Measurements from ENCODE around the gene BIRC3. TPM values are rescaled to one million over a fixed set of nuclear protein-coding genes. Genes with fewer than 3 reads are reported as not detected.
A peak's percentile ranks its signal among the peaks of the same experiment; 100 is the strongest.

The BIRC3 gene
- total and polyA plus RNA-seq, 2 of the 4 experiments (the other 2 are of a cell fraction): 2.2 to 5.0 TPM

DNA sequence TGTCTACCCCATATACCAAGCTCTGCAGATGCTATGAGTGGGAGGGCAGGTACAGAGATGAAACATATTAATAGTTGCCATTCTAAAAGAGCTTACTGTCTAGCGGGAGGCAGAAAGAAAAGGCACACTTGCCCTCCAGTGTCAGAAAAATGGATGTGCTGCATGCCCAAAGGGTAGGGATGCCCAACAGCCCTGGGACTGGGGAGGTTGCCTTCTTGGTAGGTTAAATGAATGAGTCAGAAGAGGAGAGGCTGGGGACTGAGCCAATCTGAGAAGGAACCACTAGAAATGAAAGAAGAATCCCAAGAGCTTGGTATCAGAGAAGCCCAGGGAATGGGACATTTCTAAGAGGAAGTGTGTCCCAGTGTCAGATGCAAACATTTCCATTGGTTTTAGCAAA is 1.2 kb downstream of the BIRC3 start:
- Histone ChIP-seq H3K14ac (replicated peaks; ENCODE audit: low read depth, low read length) (no peak overlapping the region; the same call in 1 of the 2 replicates), H2BK120ac (ENCODE audit: low read depth, low read length) (peak overlapping the region; percentile 2; the same call in 1 of the 2 replicates), H4K20me1 (ENCODE audit: insufficient read depth, low read length) (no peaks in the 10 kb centered on the region), H3K9ac (ENCODE audit: low read depth, low read length) (no peak overlapping the region), H3K27me3 (ENCODE audit: control insufficient read depth, insufficient read depth, low read length) (no peaks in the 10 kb centered on the region), H3K4me3 (ENCODE audit: insufficient read depth, low read depth, low read length) (no peak overlapping the region), H3K27ac (ENCODE audit: insufficient read depth, low read length) (no peak overlapping the region), H3K79me1 (ENCODE audit: low read depth in 1 of 2, low read length in 2 of 2) (peaks cover 0 to 16% of the 10 kb centered on the region in 2 experiments; a peak in 2 of 4 replicates), H2AK9ac (replicated peaks; ENCODE audit: low read depth, low read length, poor library complexity) (no peak overlapping the region), H2BK5ac (ENCODE audit: low read depth, low read length, poor library complexity, severe bottlenecking) (no peak overlapping the region), H4K91ac (ENCODE audit: insufficient read depth, low read depth, low read length) (0 out of 2 replicates have a peak overlapping the region, but pooled peaks have one; percentile 27), H3K56ac (ENCODE audit: extremely low read depth, insufficient read depth, low read length) (no peak overlapping the region), H3K9me1 (ENCODE audit: insufficient read depth, low read length) (peaks cover 7% of the 10 kb centered on the region; the same call in 1 of the 2 replicates), H3K9me3 (ENCODE audit: control insufficient read depth, insufficient read depth, low read length) (no peaks in the 10 kb centered on the region), H3K36me3 (ENCODE audit: control insufficient read depth, insufficient read depth, low read length) (no peaks in the 10 kb centered on the region), H2BK20ac (ENCODE audit: low read depth, low read length) (no peak overlapping the region), H3K18ac (ENCODE audit: low read depth, low read length) (peak overlapping the region; percentile 9; the same call in 1 of the 2 replicates), H3K4ac (ENCODE audit: low read depth, low read length) (no peak overlapping the region), H2AFZ (replicated peaks; ENCODE audit: low read length, poor library complexity) (no peak overlapping the region), H4K5ac (ENCODE audit: low read depth, low read length) (no peak overlapping the region), H4K8ac (ENCODE audit: low read depth in 2 of 2, low read length in 2 of 2) (no peak overlapping the region), H3K23ac (ENCODE audit: low read depth, low read length) (no peak overlapping the region), H2AK5ac (ENCODE audit: low read depth, low read length) (no peak overlapping the region), H3K4me2 (ENCODE audit: low read depth, low read length) (no peak overlapping the region; the same call in 1 of the 2 replicates), H3K4me1 (ENCODE audit: control insufficient read depth, insufficient read depth, low read length) (peaks cover 2% of the 10 kb centered on the region), H2BK15ac (ENCODE audit: low read depth, low read length) (peak overlapping the region; percentile 13; the same call in 1 of the 3 replicates)
- BruUV-seq (replicated peaks): no TSS peak
- in situ Hi-C loops (cut with MboI; ENCODE audit: low sequenced_read_pairs) (no loop called here), intact Hi-C loops (cut with micrococcal nuclease) (no loop called here), dilution Hi-C loops (cut with HindIII; ENCODE audit: low sequenced_read_pairs, unreplicated experiment) (no loop called here)
- peak; percentile 48 for DNase-seq
- 86% methylated on average over 1 of the region's 1 CpG; no CpG with 5 or more reads in 1 of the 2 experiments for WGBS, 2 experiments (ENCODE audit: extremely low coverage in 2 of 2, insufficient read length in 1 of 2)
- POLR2A ChIA-PET (ENCODE audit: unreplicated experiment): no interaction called here
- CTCF ChIA-PET: interaction anchor here (0.6 kb wide), 1 partner anchor 72 kb away, joined by 3 read pairs; no protein-coding TSS in a partner anchor
- ATAC-seq (ENCODE audit: low read depth): no peak
- no peak for TF ChIP-seq MXI1 (IDR thresholded peaks at IDR 0.05; ENCODE audit: borderline replicate concordance, low read depth, low read length)
- TF ChIP-seq RCOR1 (IDR thresholded peaks at IDR 0.05; ENCODE audit: insufficient replicate concordance, low read length): no peak

Data from IMR-90 (cell line).